GM21515 (cell line): ENCODE results near the gene ZNF451.

Source experiments
- ATAC-seq: cut with Tn5 transposase; IDR thresholded peaks from one replicate; pipeline ENCODE4 v1.9.1; 2021; ENCODE audit not compliant: unreplicated experiment

ZNF451 gene

DNA sequence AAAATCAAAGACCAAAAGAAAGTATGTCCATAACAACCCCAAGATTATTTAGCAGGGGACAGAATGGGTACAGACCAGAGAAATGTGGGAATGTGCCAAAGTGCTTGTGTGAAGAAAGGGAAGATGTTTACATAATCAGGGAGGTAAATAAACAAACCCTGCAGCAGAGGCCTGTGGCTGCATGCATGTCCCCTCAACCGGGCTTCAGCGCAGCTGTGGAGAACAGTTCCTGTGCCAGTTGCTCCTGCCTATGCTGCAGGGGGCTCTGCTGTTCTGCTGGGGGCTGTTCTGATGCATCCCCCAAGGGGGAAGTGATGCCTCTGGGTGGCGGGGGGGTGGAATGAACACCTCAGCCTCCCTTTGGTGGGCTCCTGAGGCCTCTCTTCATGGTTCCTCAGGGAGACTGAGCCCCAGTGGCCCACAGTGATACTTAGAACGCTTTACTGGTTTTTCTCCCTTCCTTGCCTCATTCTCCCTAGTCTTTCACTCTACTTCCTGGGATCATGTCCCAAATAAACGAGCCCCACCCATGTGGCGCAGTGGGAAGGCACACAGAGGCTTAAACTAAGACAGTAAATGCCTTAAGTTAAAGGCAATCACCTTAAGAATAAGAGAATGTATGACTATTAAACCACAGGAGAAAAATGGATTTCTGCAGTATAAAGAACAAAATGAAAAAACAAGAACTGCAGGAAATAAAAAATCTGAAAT is 109.1 kb downstream of the ZNF451 start:
- ATAC-seq, result no peak

DNA sequence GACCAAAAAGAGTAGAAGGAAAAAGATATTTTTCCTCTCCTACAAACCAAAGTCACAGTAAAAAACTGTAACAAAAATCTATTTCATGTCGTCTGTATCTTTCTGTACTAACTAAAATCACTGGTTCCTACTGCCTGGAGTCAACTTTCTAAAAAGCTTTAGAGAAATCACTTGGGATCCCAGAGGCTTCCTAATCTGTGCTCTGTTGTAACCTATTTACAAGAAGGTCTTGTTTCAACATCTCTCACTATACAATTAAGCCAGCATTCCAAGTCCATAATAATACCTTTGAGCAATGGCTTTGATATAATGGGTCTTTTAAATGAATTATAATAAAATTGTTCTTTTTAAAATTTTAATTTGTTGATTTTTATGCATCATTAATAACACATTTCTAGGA is 111.7 kb downstream of the ZNF451 start:
- ATAC-seq, result no peak

GRCh38 chr6:57205550-57206328 is 115.8 kb downstream of the ZNF451 start:
- ATAC-seq, result no peak

GRCh38 chr6:57207141-57207540 is 117.2 kb downstream of the ZNF451 start:
- no peak for ATAC-seq

- ATAC-seq, result no peak
Measured at GRCh38 chr6:57207872-57208271, 117.9 kb downstream of the ZNF451 start.

DNA sequence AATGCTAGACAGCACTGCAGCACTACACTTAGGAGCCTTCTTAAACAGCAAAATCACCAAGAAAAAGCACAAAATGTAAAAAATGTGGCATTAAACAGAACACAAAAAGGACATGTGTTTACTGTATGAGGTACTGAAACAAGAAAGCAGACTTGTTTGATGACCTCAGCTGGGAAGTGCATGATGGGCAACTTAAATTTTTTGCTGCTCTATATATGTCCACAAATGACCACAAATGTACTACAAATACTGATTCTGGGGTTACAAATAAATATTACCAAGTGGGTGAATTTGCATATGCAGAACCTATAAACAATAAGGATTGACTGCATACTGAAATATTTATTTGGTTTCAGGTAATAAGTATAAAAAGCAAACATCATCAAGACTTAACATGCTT is 119.0 kb downstream of the ZNF451 start:
- ATAC-seq, result no peak

DNA sequence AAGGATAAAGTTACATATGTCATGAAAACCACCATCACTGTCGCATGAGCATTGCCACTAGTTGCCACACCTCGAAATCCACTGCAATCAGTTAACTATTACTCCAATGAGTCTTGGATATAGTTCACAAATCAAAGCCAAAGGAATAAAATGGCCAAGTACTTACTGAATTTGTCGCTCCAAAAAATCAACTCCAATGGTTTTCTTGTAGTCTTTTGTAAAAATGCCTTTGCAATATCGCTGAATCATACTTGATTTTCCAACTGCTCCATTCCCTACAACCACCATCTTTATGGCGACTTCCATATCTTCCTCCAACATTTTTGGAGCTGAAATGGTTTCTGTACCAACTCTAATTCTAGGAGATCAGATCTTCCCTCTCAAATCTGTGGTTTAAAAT is 120.1 kb downstream of the ZNF451 start:
- no peak for ATAC-seq

DNA sequence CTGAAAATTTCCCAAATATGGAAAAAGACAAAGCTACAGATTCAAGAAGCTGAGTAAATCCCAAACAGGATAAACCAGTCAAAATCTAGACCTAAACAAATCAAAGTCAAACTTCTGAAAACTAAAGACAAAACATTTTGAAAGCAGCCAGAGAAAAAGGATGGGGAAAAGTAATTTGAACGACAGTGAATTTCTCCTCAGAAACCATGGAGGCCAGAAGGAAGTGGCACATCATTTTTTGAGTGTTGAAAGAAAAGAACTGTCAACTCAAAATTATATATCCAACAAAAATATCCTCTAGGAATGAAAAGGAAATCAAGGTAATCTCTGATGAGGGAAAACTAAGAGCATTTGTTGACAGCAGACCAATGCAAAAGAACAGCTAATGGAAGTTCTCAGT is 125.3 kb downstream of the ZNF451 start:
- ATAC-seq, result no peak

DNA sequence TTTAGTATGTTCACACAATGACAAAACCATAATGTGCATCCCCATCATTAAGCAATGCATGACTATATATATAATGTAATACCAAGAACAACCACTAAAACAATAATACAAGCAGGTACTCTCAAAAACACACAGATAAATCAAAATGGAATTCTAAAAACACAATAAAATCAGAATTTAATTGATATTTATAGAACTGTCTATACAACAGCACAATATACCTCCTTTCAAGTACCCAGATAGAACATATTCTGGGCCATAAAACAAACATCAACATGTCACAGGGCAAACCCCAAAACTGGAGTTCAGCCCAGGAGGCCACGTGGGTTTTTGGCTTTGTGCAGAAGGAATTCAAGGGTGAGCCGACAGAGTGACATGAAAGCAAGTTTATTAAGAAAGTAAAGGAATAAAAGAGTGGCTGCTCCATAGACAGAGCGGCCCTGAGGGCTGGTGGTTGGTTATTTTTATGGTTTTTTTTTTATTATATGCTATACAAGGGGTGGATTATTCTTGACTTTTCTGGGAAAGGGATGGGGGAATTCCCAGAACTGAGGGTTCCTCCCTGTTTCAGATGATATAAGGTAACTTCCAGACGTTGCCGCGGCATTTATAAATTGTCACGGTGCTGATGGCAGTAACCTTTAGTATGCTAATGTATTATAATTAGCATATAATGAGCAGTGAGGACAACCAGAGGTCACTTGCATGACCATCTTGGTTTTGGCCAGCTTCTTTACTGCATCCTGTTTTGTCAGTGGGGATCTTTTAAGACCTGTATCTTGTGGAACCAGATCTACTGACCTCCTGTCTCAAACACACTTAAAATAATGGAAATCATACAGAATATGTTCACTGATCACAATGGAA is 126.5 kb downstream of the ZNF451 start:
- ATAC-seq, result no peak

DNA sequence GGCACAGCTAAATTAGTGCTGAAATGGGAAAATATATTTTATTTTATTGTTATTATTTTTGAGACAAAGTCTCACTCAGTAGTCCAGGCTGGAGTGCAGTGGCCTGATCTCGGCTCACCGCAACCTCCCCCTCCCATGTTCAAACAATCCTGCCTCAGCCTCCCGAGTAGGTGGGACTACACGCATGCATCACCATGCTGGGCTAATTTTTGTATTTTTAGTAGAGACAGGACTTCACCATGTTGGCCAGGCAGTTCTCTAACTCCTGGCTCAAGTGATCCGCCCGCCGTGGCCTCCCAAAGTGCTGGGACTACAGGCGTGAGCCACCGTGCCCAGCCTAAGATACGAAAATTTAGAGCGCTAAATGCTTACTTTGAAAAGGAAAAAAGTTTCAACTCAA is 127.3 kb downstream of the ZNF451 start:
- ATAC-seq, result no peak
